ENCODE measurements around the gene TMEM82.

- TF ChIP-seq, protein P1, sequence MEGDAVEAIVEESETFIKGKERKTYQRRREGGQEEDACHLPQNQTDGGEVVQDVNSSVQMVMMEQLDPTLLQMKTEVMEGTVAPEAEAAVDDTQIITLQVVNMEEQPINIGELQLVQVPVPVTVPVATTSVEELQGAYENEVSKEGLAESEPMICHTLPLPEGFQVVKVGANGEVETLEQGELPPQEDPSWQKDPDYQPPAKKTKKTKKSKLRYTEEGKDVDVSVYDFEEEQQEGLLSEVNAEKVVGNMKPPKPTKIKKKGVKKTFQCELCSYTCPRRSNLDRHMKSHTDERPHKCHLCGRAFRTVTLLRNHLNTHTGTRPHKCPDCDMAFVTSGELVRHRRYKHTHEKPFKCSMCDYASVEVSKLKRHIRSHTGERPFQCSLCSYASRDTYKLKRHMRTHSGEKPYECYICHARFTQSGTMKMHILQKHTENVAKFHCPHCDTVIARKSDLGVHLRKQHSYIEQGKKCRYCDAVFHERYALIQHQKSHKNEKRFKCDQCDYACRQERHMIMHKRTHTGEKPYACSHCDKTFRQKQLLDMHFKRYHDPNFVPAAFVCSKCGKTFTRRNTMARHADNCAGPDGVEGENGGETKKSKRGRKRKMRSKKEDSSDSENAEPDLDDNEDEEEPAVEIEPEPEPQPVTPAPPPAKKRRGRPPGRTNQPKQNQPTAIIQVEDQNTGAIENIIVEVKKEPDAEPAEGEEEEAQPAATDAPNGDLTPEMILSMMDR (IDR thresholded peaks at IDR 0.05), result no peak
- TF ChIP-seq POLR2A (IDR thresholded peaks at IDR 0.05), result no peak
These were observed 18.6 kb upstream of the TMEM82 start for GRCh38 chr1:15723631-15724246.
